Measurements from ENCODE around the gene PRR20G. TPM values are rescaled to one million over a fixed set of nuclear protein-coding genes. Genes with fewer than 3 reads are reported as not detected.

Gene PRR20G
- total and polyA plus RNA-seq, 10 of the 15 experiments (the other 5 are each of a cell fraction or from before 2014, with no cell fraction given), result not detected

DNA sequence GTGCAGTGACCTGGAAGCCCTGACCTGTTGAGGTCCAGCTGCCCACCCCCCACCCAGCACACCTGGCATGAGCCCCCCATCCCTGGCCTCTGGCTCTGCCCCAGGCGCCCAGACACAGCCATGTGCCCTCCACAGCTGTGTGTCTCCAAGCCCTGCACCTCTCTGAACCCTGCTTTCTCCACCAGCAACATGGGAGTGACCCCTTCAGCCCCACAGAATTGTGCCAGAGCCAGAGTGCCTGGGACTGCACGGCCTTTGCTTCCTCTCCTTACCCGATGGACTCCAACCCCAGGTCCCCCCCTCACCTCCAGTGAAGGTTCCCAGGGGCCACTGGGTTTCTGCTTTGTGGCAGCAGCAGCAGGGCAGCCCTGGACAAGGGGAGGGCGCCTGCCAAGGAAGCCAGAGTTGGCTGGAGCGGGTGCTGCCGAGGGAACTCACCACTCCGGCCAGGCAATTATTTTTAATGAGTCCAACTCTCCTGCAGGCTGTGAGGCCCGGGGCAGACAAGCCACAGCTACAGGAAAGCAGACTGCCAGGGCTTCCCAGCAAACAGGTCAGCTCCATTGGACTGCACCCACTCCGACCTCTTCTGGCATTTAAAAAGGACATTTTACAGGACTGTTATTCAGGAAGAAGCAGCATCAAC, 24.1 kb downstream of the PRR20G start:
- DNase-seq (ENCODE audit: low read depth, low spot score), result no peak
- ChIA-PET RAD21 (ENCODE audit: unreplicated experiment) (no interaction called here), POLR2A (no interaction called here), SMC1A (ENCODE audit: uncharacterized antibody, unreplicated experiment) (no interaction called here), CTCF (interaction anchor here (1.1 to 1.4 kb wide), 2 partner anchors 14 to 39 kb away, joined by 3 read pairs; no protein-coding TSS in a partner anchor)
- 10% methylated on average over 8 of the region's 9 CpGs for WGBS (ENCODE audit: insufficient coverage, insufficient replicate concordance, low lambda C conversion rate, missing lambda C conversion rate)
- H3K79me2 ChIP-seq (ENCODE audit: control insufficient read depth, insufficient read depth, low read length), result no peaks in the 10 kb centered on the region
- no peak overlapping the region for H3K4me2 ChIP-seq (ENCODE audit: control insufficient read depth, insufficient read depth)
- no peak overlapping the region for H3K4me3 ChIP-seq
- H3K36me3 ChIP-seq (ENCODE audit: control insufficient read depth in 2 of 2, insufficient read depth in 2 of 2, low read length in 1 of 2), result no peaks in the 10 kb centered on the region
- intact Hi-C loops (cut with micrococcal nuclease; ENCODE audit: unreplicated experiment), result no loop called here
- H4K20me1 ChIP-seq (ENCODE audit: control insufficient read depth, insufficient read depth), result no peaks in the 10 kb centered on the region
- no peaks in the 10 kb centered on the region for H3K9me3 ChIP-seq (replicated peaks; ENCODE audit: control insufficient read depth, insufficient read depth, low read length)
- TF ChIP-seq NR2F1 (conservative IDR thresholded peaks at IDR 0.05) (no peak), GABPA (IDR thresholded peaks at IDR 0.05; ENCODE audit: low read depth) (no peak), NRF1 (conservative IDR thresholded peaks at IDR 0.05; ENCODE audit: low read depth, low read length) (no peak), JUNB (IDR thresholded peaks at IDR 0.05) (no peak), SIN3A (IDR thresholded peaks at IDR 0.05; ENCODE audit: low read depth, low read length) (no peak), IKZF2 (IDR thresholded peaks at IDR 0.05) (no peak), POLR2AphosphoS2 (IDR thresholded peaks at IDR 0.05; ENCODE audit: low read depth, low read length) (no peak), HDAC6 (IDR thresholded peaks at IDR 0.05; ENCODE audit: unreplicated experiment) (no peak), FOS (IDR thresholded peaks at IDR 0.05; ENCODE audit: borderline replicate concordance, extremely low read depth, insufficient read length) (no peak), RBBP5 (conservative IDR thresholded peaks at IDR 0.05) (no peak), FOXM1 (IDR thresholded peaks at IDR 0.05; ENCODE audit: low read depth, low read length) (no peak), ZBED1 (IDR thresholded peaks at IDR 0.05; ENCODE audit: borderline replicate concordance) (no peak), RAD51 (IDR thresholded peaks at IDR 0.05) (no peak), ZBTB33 (IDR thresholded peaks at IDR 0.05) (no peak), KLF5 (IDR thresholded peaks at IDR 0.05; ENCODE audit: partially characterized antibody) (no peak)
- TF ChIP-seq, protein P1, sequence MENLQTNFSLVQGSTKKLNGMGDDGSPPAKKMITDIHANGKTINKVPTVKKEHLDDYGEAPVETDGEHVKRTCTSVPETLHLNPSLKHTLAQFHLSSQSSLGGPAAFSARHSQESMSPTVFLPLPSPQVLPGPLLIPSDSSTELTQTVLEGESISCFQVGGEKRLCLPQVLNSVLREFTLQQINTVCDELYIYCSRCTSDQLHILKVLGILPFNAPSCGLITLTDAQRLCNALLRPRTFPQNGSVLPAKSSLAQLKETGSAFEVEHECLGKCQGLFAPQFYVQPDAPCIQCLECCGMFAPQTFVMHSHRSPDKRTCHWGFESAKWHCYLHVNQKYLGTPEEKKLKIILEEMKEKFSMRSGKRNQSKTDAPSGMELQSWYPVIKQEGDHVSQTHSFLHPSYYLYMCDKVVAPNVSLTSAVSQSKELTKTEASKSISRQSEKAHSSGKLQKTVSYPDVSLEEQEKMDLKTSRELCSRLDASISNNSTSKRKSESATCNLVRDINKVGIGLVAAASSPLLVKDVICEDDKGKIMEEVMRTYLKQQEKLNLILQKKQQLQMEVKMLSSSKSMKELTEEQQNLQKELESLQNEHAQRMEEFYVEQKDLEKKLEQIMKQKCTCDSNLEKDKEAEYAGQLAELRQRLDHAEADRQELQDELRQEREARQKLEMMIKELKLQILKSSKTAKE (IDR thresholded peaks at IDR 0.05; ENCODE audit: low read depth, poor library complexity, severe bottlenecking), result no peak
- FAIRE-seq, result no peak
- no peaks in the 10 kb centered on the region for H3K4me1 ChIP-seq (ENCODE audit: control insufficient read depth, insufficient read depth, low read length)
- no TSS peak for BruUV-seq (replicated peaks)
- H2AFZ ChIP-seq (ENCODE audit: control insufficient read depth, low read depth, low read length), result no peak overlapping the region
- ATAC-seq, result no peak
- no peak overlapping the region for H3K9ac ChIP-seq (ENCODE audit: control insufficient read depth, insufficient read depth, low read length)
- in situ Hi-C loops (cut with MboI), result no loop called here
- H3K27me3 ChIP-seq (replicated peaks in 1 of 2; ENCODE audit: control insufficient read depth in 2 of 2, insufficient read depth in 2 of 2, low read length in 1 of 2), result no peaks in the 10 kb centered on the region; a peak in 2 of 4 replicates
- H3K27ac ChIP-seq (ENCODE audit: control insufficient read depth, insufficient read depth), result no peak overlapping the region
